Omental fat pad (tissue), 4 donors: Measurements from ENCODE around the gene SMYD4. TPM values are rescaled to one million over a fixed set of nuclear protein-coding genes. Genes with fewer than 3 reads are reported as not detected.
"Not testable (repeated sequence)": the region's sequence is repeated elsewhere in the genome, so short reads cannot be mapped to it uniquely, and the experiment has no call there.

Experiments
- ATAC-seq: fragments of 150-250 bp; one replicate; pipeline ENCODE4 v1.9.1; 2016; ENCODE audit warnings: mild to moderate bottlenecking, moderate library complexity; ENCODE audit not compliant: low FRiP score
- DNase-seq: peaks from one replicate; pipeline ENCODE4 v3.0.0-alpha.2; 2019; ENCODE audit warnings: low spot score
- total RNA-seq, 4 donors: library from RNA; depleted of rRNA; stranded (reverse); fragments of >200 nt; gene quantifications; one replicate each; pipeline ENCODE4 v1.1.0, GENCODE V29; 2016
- TF ChIP-seq, protein P1 (sequence below), 3 donors: fragments of 450-650 bp; IDR thresholded peaks; one replicate each; pipeline ENCODE4 v1.5.1; 2016 to 2017; ENCODE audit warnings: antibody characterized with exemption in 3 of 3, mild to moderate bottlenecking in 3 of 3, moderate library complexity in 2 of 3

The SMYD4 gene
- total RNA-seq, 4 donors from 2014 or later = 9.1 to 28.2 (median 20.3) TPM

DNA sequence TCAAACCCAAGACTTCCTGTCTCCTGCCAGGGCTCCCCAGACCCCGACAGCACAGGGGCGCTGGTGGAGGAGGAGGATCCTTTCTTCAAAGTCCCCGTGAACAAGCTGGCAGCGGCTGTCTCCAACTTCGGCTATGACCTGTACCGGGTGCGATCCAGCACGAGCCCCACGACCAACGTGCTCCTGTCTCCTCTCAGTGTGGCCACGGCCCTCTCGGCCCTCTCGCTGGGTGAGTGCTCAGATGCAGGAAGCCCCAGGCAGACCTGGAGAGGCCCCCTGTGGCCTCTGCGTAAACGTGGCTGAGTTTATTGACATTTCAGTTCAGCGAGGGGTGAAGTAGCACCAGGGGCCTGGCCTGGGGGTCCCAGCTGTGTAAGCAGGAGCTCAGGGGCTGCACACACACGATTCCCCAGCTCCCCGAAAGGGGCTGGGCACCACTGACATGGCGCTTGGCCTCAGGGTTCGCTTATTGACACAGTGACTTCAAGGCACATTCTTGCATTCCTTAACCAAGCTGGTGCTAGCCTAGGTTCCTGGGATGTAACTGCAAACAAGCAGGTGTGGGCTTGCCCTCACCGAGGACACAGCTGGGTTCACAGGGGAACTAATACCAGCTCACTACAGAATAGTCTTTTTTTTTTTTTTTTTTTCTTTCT is 59.8 kb downstream of the SMYD4 start:
- TF ChIP-seq, protein P1, sequence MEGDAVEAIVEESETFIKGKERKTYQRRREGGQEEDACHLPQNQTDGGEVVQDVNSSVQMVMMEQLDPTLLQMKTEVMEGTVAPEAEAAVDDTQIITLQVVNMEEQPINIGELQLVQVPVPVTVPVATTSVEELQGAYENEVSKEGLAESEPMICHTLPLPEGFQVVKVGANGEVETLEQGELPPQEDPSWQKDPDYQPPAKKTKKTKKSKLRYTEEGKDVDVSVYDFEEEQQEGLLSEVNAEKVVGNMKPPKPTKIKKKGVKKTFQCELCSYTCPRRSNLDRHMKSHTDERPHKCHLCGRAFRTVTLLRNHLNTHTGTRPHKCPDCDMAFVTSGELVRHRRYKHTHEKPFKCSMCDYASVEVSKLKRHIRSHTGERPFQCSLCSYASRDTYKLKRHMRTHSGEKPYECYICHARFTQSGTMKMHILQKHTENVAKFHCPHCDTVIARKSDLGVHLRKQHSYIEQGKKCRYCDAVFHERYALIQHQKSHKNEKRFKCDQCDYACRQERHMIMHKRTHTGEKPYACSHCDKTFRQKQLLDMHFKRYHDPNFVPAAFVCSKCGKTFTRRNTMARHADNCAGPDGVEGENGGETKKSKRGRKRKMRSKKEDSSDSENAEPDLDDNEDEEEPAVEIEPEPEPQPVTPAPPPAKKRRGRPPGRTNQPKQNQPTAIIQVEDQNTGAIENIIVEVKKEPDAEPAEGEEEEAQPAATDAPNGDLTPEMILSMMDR (IDR thresholded peaks at IDR 0.05) = no peak
- DNase-seq = no peak
- ATAC-seq = no peak

DNA sequence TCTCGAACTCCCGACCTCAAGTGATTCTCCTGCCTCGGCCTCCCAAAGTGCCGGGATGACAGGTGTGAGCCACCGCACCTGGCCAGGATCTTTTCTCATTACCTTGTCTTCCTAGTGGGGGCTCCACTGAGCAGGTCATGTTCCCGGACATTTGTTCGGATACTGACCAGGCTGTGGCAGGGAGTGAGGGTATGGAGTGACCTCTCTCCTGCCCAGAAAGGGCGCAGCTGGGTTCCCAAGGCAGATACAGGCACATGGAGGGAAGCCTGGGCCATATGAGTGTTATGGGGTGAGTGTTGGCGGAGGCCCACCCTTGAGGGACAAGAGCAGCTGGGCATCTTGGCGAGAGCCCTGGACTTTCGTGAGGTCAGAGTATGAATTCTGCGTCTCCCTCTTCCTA is 62.3 kb downstream of the SMYD4 start:
- DNase-seq (no peak), ATAC-seq (no peak)
- TF ChIP-seq, protein P1 (IDR thresholded peaks at IDR 0.05) = no peak

GRCh38 chr17:1766382-1767135 is 63.1 kb downstream of the SMYD4 start:
- DNase-seq (no peak), ATAC-seq (no peak)
- TF ChIP-seq, protein P1 (IDR thresholded peaks at IDR 0.05) = no peak

DNA sequence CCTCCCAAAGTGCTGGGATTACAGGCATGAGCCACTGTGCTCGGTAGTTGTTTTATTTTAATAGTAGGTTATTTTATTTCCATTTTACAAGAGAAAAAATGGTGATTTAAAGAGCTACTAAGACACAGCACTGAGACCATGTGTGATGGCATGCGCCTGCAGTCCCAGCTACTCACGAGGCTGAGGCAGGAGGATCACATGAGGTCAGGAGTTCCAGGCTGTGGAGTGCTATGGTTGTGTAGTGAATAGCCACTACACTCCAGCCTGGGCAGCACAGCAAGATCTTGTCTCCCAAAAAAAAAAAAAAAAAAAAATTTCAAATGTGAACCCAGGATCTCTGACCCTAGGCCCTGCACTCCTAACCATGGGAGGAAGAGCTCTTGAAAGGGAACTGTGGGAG is 64.1 kb downstream of the SMYD4 start:
- TF ChIP-seq, protein P1 (IDR thresholded peaks at IDR 0.05) = no peak
- no peak for ATAC-seq
- no peak for DNase-seq

- ATAC-seq, DNase-seq: not testable (repeated sequence)
These were observed 65.0 kb downstream of the SMYD4 start for GRCh38 chr17:1764705-1765104.

DNA sequence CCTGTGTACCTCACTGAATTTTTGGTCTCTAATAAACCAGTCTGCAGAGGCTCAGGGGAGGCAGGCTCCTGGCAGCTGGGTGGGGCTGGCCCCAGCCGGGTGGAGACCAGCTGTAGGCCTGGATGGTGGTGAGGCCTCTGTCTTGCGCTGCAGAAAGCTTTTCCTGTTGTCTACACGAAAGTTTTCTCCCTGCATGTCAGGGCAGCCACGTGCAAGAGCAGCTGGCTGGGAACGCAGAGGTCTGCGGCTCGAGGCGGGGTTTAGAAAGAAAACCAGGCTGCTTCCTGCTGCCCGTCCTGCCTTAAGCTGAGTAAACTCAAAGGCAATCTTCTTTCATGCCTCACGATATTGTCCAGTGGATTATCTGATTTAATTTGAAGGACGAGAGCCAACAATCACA is 65.4 kb downstream of the SMYD4 start:
- DNase-seq (no peak), ATAC-seq (peak; percentile 39)
- TF ChIP-seq, protein P1 (IDR thresholded peaks at IDR 0.05) = no peak

DNA sequence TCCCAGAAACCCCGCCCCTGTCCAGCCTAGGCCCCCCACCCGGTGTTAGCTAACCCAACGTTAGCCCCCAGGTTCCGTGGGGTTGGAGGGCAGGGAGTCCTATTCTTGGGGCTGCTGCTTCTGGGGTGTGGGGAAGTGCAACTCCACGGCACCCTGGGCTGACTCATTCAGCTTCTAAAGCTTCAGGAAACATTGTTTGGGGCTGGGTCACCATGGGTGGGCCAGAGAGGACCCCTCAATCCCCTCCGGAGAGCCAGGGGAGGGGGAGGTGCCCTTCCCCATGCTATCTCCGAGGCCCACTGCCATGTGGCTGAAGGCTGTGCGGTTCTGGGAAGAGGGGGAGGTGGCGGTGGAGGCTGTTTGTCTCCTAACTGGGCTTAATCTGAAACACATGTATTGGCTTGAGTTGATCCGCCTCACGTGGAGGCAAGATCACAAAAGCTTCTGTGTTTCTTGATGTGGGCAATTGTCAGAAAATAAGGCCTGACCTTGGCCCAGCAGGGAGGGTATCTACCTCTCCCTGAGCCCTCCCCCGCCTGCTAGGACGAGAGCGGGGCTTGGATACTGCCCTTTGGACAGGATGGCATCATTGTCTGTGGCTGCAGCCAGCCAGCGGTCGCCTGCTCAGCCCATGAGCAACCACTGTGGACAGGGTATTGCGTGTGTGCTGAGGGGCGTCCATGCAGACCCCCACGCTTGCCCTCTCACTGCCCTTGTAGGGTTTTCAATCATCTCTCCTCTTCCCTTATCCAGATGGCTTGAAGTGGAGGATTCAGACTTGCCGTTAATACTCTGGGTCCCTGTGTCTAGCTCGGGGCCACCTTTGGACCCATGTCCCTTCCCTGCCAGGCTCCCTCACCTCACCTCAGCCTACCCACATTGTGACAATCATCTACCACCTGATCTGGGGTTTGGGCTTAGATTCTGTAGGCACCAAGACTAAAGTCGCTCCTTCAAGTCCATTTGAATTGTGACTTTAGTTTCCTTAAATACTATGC is 66.5 kb downstream of the SMYD4 start:
- ATAC-seq (peak; percentile 41), DNase-seq (no peak)
- TF ChIP-seq, protein P1 (IDR thresholded peaks at IDR 0.05) = no peak
